HepG2 (cell line): ENCODE measurements around the gene DNAJC5. TPM values are rescaled to one million over a fixed set of nuclear protein-coding genes. Genes with fewer than 3 reads are reported as not detected.

Experiments used
- ARNTL ChIP-seq: sonication (generic); formaldehyde crosslinking; IDR thresholded peaks from 2 replicates; pipeline ENCODE4 v1.4.0; 2020; ENCODE audit warnings: mild to moderate bottlenecking, missing genetic modification reagents
- BORCS8-MEF2B ChIP-seq: sonication (generic); formaldehyde crosslinking; IDR thresholded peaks from 2 replicates; pipeline ENCODE4 v1.8.0; 2022; ENCODE audit warnings: mild to moderate bottlenecking, missing genetic modification reagents
- GTF3A ChIP-seq: sonication (generic); formaldehyde crosslinking; conservative IDR thresholded peaks from 2 replicates; pipeline ENCODE4 v1.4.0; 2020; ENCODE audit warnings: mild to moderate bottlenecking, missing genetic modification reagents
- IKZF4 ChIP-seq: sonication (generic); formaldehyde crosslinking; IDR thresholded peaks from 2 replicates; pipeline ENCODE4 v1.5.1; 2020; ENCODE audit warnings: borderline replicate concordance, mild to moderate bottlenecking, low read depth, missing genetic modification reagents; ENCODE audit errors: not compliant biosample characterization
- MLXIP ChIP-seq: sonication (generic); formaldehyde crosslinking; IDR thresholded peaks from 2 replicates; pipeline ENCODE4 v1.9.0; 2021; ENCODE audit warnings: missing genetic modification reagents, borderline replicate concordance
- MXI1 ChIP-seq: IDR thresholded peaks from 3 replicates; pipeline ENCODE4 v1.6.1; 2012; ENCODE audit warnings: low read depth, low read length, inconsistent platforms, borderline replicate concordance
- REL ChIP-seq: sonication (generic); formaldehyde crosslinking; conservative IDR thresholded peaks from 2 replicates; pipeline ENCODE4 v1.8.0; 2022; ENCODE audit warnings: mild to moderate bottlenecking, missing genetic modification reagents, moderate library complexity
- SKIL ChIP-seq: sonication (generic); formaldehyde crosslinking; IDR thresholded peaks from 2 replicates; pipeline ENCODE4 v1.8.0; 2022; ENCODE audit warnings: missing genetic modification reagents, mild to moderate bottlenecking, moderate library complexity, borderline replicate concordance
- TFDP1 ChIP-seq: IDR thresholded peaks from 2 replicates; pipeline ENCODE4 v1.6.1; 2016; ENCODE audit warnings: missing compliant biosample characterization, missing genetic modification reagents, borderline replicate concordance
- TSC22D2 ChIP-seq: sonication (generic); formaldehyde crosslinking; IDR thresholded peaks from 2 replicates; pipeline ENCODE4 v1.5.1; 2020; ENCODE audit warnings: missing genetic modification reagents, mild to moderate bottlenecking, borderline replicate concordance
- ZBTB42 ChIP-seq: sonication (generic); formaldehyde crosslinking; IDR thresholded peaks from 2 replicates; pipeline ENCODE4 v1.5.0; 2020; ENCODE audit warnings: mild to moderate bottlenecking, missing genetic modification reagents
- ZNF232 ChIP-seq: sonication (generic); formaldehyde crosslinking; IDR thresholded peaks from 2 replicates; pipeline ENCODE4 v1.4.0; 2020; ENCODE audit warnings: missing genetic modification reagents, borderline replicate concordance
- ZNF33A ChIP-seq: sonication (generic); formaldehyde crosslinking; IDR thresholded peaks from 2 replicates; pipeline ENCODE4 v1.5.1; 2020; ENCODE audit warnings: missing genetic modification reagents, mild to moderate bottlenecking, moderate library complexity, borderline replicate concordance
- ZNF484 ChIP-seq: sonication (generic); formaldehyde crosslinking; IDR thresholded peaks from 2 replicates; pipeline ENCODE4 v1.5.1; 2020; ENCODE audit warnings: mild to moderate bottlenecking, low read depth, missing genetic modification reagents, borderline replicate concordance
- ZNF589 ChIP-seq: sonication (generic); formaldehyde crosslinking; conservative IDR thresholded peaks from 2 replicates; pipeline ENCODE4 v1.8.0; 2022; ENCODE audit warnings: mild to moderate bottlenecking, moderate library complexity, missing genetic modification reagents
- ZNF770 ChIP-seq: sonication (generic); formaldehyde crosslinking; IDR thresholded peaks from 2 replicates; pipeline ENCODE4 v1.5.0; 2020; ENCODE audit warnings: mild to moderate bottlenecking, missing genetic modification reagents
- polyA plus RNA-seq, 8 experiments: library from polyadenylated mRNA; depleted of rRNA in 3 of 8; stranded (reverse) in 7 of 8; unstranded in 1 of 8; fragments of >200 nt; fragmentation: Illumina TruSeq in 4 of 8; extraction: Trizol in 4 of 8; gene quantifications; 2 replicates each; pipeline versions ENCODE4 v1.2.1 to v1.2.3, GENCODE V29; 2011 to 2016; ENCODE audit warnings: low read depth in 4 of 8, missing spikeins in 1 of 8, mixed read lengths in 1 of 8; ENCODE audit not compliant: insufficient read depth in 1 of 8
- total RNA-seq, 5 experiments: library from RNA; depleted of rRNA; stranded (reverse); fragments of >200 nt; fragmentation: Illumina TruSeq; extraction: Trizol; gene quantifications; 2 replicates each; pipeline ENCODE4 v1.2.3, GENCODE V29; 2016; ENCODE audit warnings: low read depth in 1 of 5

Gene DNAJC5
- total and polyA plus RNA-seq, 2 of the 13 experiments (the other 11 are each of a cell fraction or from before 2014, with no cell fraction given) = 42.8 to 64.5 TPM

GRCh38 chr20:63979557-63980316 lies 84.8 kb downstream of the DNAJC5 start, which contains the start of gene SAMD10 (continued):
- TF ChIP-seq MLXIP (CRISPR knock-in tag) (no peak), SKIL (CRISPR knock-in tag) (peak; percentile 44; the same call in 1 of the 2 replicates), IKZF4 (CRISPR knock-in tag) (no peak), TSC22D2 (CRISPR knock-in tag) (0 out of 2 replicates have a peak, but pooled peaks have one; percentile 32), ARNTL (0 out of 2 replicates have a peak, but pooled peaks have one; percentile 10), MXI1 (0 out of 3 replicates have a peak, but pooled peaks have one; percentile 7), ZBTB42 (CRISPR knock-in tag) (no peak), ZNF589 (CRISPR knock-in tag) (0 out of 2 replicates have a peak, but pooled peaks have one; percentile 48), GTF3A (CRISPR knock-in tag) (no peak), ZNF33A (CRISPR knock-in tag) (no peak), ZNF232 (CRISPR knock-in tag) (0 out of 2 replicates have a peak, but pooled peaks have one; percentile 64), BORCS8-MEF2B (no peak), REL (CRISPR knock-in tag) (peak; percentile 40; the same call in 1 of the 2 replicates), ZNF770 (CRISPR knock-in tag) (0 out of 2 replicates have a peak, but pooled peaks have one; percentile 17), ZNF484 (CRISPR knock-in tag) (0 out of 2 replicates have a peak, but pooled peaks have one; percentile 48), TFDP1 (CRISPR knock-in tag) (0 out of 2 replicates have a peak, but pooled peaks have one; percentile 16)
